Heart left ventricle (tissue), 16 donors: ENCODE data around the gene GALNT10. TPM values are rescaled to one million over a fixed set of nuclear protein-coding genes. Genes with fewer than 3 reads are reported as not detected.

ENCODE experiments used
- ATAC-seq, 4 donors: fragments of 200-7000 bp; cut with Tn5 transposase; one replicate each; pipeline ENCODE4 v1.9.1; 2020 to 2022; ENCODE audit warnings: moderate library complexity in 4 of 4, mild to moderate bottlenecking in 3 of 4, moderate number of reproducible peaks in 1 of 4
- DNase-seq, 5 donors: peaks; one replicate each; pipeline ENCODE4 v3.0.0-alpha.2; 2020
- H3K27ac ChIP-seq, 12 donors: fragments of 200-600 bp; sonication (generic) in 4 of 12; one replicate each; pipeline versions ENCODE4 v1.5.0 to v1.8.0; 2016 to 2022; ENCODE audit warnings: mild to moderate bottlenecking in 2 of 12
- H3K27me3 ChIP-seq, 9 donors: fragments of 200-600 bp; sonication (generic) in 2 of 9; one replicate each; pipeline versions ENCODE4 v1.5.1 to v1.8.0; 2016 to 2022; ENCODE audit warnings: mild to moderate bottlenecking in 3 of 9
- H3K36me3 ChIP-seq, 9 donors: fragments of 200-600 bp; sonication (generic) in 2 of 9; one replicate each; pipeline versions ENCODE4 v1.5.0 to v1.8.0; 2018 to 2022; ENCODE audit warnings: mild to moderate bottlenecking in 2 of 9
- H3K4me1 ChIP-seq, 12 donors: fragments of 200-600 bp; sonication (generic) in 4 of 12; one replicate each; pipeline versions ENCODE4 v1.5.0 to v1.8.0; 2016 to 2022; ENCODE audit warnings: mild to moderate bottlenecking in 3 of 12
- H3K4me3 ChIP-seq, 12 donors: fragments of 200-600 bp; sonication (generic) in 4 of 12; one replicate each; pipeline versions ENCODE4 v1.5.0 to v1.8.0; 2017 to 2022; ENCODE audit warnings: mild to moderate bottlenecking in 9 of 12, moderate library complexity in 4 of 12
- H3K9me3 ChIP-seq, 12 donors: fragments of 200-600 bp; sonication (generic) in 4 of 12; one replicate each; pipeline versions ENCODE4 v1.5.0 to v1.8.0; 2016 to 2022; ENCODE audit warnings: mild to moderate bottlenecking in 1 of 12
- CTCF ChIP-seq, 12 donors: fragments of 200-600 bp; sonication (generic) in 4 of 12; IDR thresholded peaks; one replicate each; pipeline versions ENCODE4 v1.5.0 to v1.8.0; 2018 to 2022; ENCODE audit warnings: antibody characterized with exemption in 12 of 12, mild to moderate bottlenecking in 5 of 12
- POLR2A ChIP-seq, 2 donors: fragments of 450-650 bp; IDR thresholded peaks; one replicate each; pipeline ENCODE4 v1.6.1; 2017; ENCODE audit warnings: antibody characterized with exemption in 2 of 2, mild to moderate bottlenecking in 2 of 2, moderate library complexity in 2 of 2
- WGBS, 4 donors: extraction: QIAGEN DNeasy Blood & Tissue Kit in 2 of 4; methylation state at CpG; one replicate each; pipeline versions ENCODE4 v1.1.5 to v1.1.7; 2013 to 2018; 5-methylcytosine and 5-hydroxymethylcytosine counted together
- intact Hi-C, 10 donors: fragments of 100-400 bp; cut with DNase I; formaldehyde crosslinking; loops; one replicate each; pipeline versions ENCODE4 v1.11.1 to v1.14.2; 2022
- polyA plus RNA-seq, 2 donors: library from polyadenylated mRNA; stranded (reverse); fragments of 200-250 nt; gene quantifications; one replicate each; pipeline ENCODE4 v1.2.3, GENCODE V29; 2013
- total RNA-seq, 9 donors: library from RNA; depleted of rRNA in 2 of 9; stranded (reverse); fragments of >200 nt in 2 of 9; fragmentation: NEBNext Ultra II Directional in 3 of 9; extraction: Animal tissue kit (Norgen Biotek cat#: 25700) in 3 of 9; gene quantifications; one replicate each; pipeline versions ENCODE4 v1.1.0 to v1.2.4, GENCODE V29; 2016 to 2023
- donor health status: ischemic (EF 13 %, LVEDD 7.1; RV severe dilation, severe dysfunction).
- donor health status: healthy with polysubstance abuse.
- donor health status: DM: no; HTN: yes; CAD: no.
- donor health status: DM: no; HTN: no; CAD: no.
- donor health status: ischemic (EF 25% LVEDD 6.9; RV normal size, moderate dysfunction).
- donor health status: ischemic (EF 25% LVEDD 5.7; RV mildly dilated, moderate dysfunction).
- donor health status: healthy.
- donor health status: DM: yes; HTN: yes; CAD: no.
- donor health status: ischemic (EF 35%, LVEDD 5.7; RV mildly dilated, moderate dysfunction).
- donor health status: nonischemic (EF 11% LVEDD 7.7; RV severe dilation, severe dysfunction).
- donor health status: DM: yes; HTN: yes; CAD: no.
- donor health status: PGD.
- donor health status: ischemic (EF 29% LVEDD 5.4; RV normal size, mild dysfunction).
- donor health status: nonischemic (EF 23%, LVEDD 6.1; RV moderate dilation, normal function).

GALNT10 gene
- total and polyA plus RNA-seq, 11 donors: 2.7 to 20.7 (median 14.4) TPM

GRCh38 chr5:154240595-154240994 lies 50.1 kb downstream of the GALNT10 start:
- no peak overlapping the region for H3K27ac ChIP-seq
- H3K4me3 ChIP-seq: no peak overlapping the region
- H3K27me3 ChIP-seq: no peaks in the 10 kb centered on the region
- DNase-seq (no peak), ATAC-seq (no peak)
- intact Hi-C loops: loop anchor here in 1 of 10 donors (1.0 kb wide), 1 partner anchor 22 kb away; no protein-coding TSS in a partner anchor
- peaks cover 0 to 25% (median 16%) of the 10 kb centered on the region in 12 donors for H3K4me1 ChIP-seq
- WGBS, 4 donors: 95 to 99% (median 97%) methylated on average over 2 of the region's 2 CpGs
- peaks cover 0 to 6% (median 0%) of the 10 kb centered on the region in 12 donors for H3K9me3 ChIP-seq
- H3K36me3 ChIP-seq: no peaks in the 10 kb centered on the region
- TF ChIP-seq CTCF (IDR thresholded peaks at IDR 0.05) (no peak), POLR2A (IDR thresholded peaks at IDR 0.05) (no peak)

GRCh38 chr5:154241021-154241420 lies 50.5 kb downstream of the GALNT10 start:
- ATAC-seq (no peak), DNase-seq (no peak)
- H3K27me3 ChIP-seq: no peaks in the 10 kb centered on the region
- H3K27ac ChIP-seq: no peak overlapping the region
- H3K4me1 ChIP-seq: peaks cover 0 to 25% (median 16%) of the 10 kb centered on the region in 12 donors
- TF ChIP-seq CTCF (IDR thresholded peaks at IDR 0.05): no peak
- no peak for TF ChIP-seq POLR2A (IDR thresholded peaks at IDR 0.05)
- intact Hi-C loops: no loop called here
- peaks cover 0 to 6% (median 0%) of the 10 kb centered on the region in 12 donors for H3K9me3 ChIP-seq
- no peak overlapping the region for H3K4me3 ChIP-seq
- no peaks in the 10 kb centered on the region for H3K36me3 ChIP-seq
- WGBS, 4 donors: 81 to 89% (median 87%) methylated on average over 4 of the region's 4 CpGs

GRCh38 chr5:154242442-154242841 lies 51.9 kb downstream of the GALNT10 start:
- Histone ChIP-seq H3K27ac (no peak overlapping the region), H3K4me1 (peaks cover 0 to 25% (median 16%) of the 10 kb centered on the region in 12 donors), H3K9me3 (peaks cover 0 to 6% (median 0%) of the 10 kb centered on the region in 12 donors), H3K4me3 (no peak overlapping the region), H3K27me3 (no peaks in the 10 kb centered on the region), H3K36me3 (no peaks in the 10 kb centered on the region)
- no peak for TF ChIP-seq POLR2A (IDR thresholded peaks at IDR 0.05)
- TF ChIP-seq CTCF (IDR thresholded peaks at IDR 0.05): no peak
- WGBS, 4 donors: 63 to 65% (median 64%) methylated on average over 1 of the region's 1 CpG
- DNase-seq (no peak), ATAC-seq (peak in 1 of 4 donors; percentile 36)
- intact Hi-C loops: no loop called here

- DNase-seq (no peak), ATAC-seq (no peak)
- peaks cover 0 to 6% (median 0%) of the 10 kb centered on the region in 12 donors for H3K9me3 ChIP-seq
- no peaks in the 10 kb centered on the region for H3K36me3 ChIP-seq
- H3K4me1 ChIP-seq: peaks cover 0 to 21% (median 13%) of the 10 kb centered on the region in 12 donors
- no peak overlapping the region for H3K27ac ChIP-seq
- no peaks in the 10 kb centered on the region for H3K27me3 ChIP-seq
- TF ChIP-seq POLR2A (IDR thresholded peaks at IDR 0.05): no peak
- no peak for TF ChIP-seq CTCF (IDR thresholded peaks at IDR 0.05)
- WGBS, 4 donors: 0 to 53% (median 0%) methylated on average over 1 of the region's 1 CpG
- intact Hi-C loops: no loop called here
- H3K4me3 ChIP-seq: no peak overlapping the region
Observed at GRCh38 chr5:154242964-154243376, 52.4 kb downstream of the GALNT10 start.
